ENCODE results near the gene RYK.

DNA sequence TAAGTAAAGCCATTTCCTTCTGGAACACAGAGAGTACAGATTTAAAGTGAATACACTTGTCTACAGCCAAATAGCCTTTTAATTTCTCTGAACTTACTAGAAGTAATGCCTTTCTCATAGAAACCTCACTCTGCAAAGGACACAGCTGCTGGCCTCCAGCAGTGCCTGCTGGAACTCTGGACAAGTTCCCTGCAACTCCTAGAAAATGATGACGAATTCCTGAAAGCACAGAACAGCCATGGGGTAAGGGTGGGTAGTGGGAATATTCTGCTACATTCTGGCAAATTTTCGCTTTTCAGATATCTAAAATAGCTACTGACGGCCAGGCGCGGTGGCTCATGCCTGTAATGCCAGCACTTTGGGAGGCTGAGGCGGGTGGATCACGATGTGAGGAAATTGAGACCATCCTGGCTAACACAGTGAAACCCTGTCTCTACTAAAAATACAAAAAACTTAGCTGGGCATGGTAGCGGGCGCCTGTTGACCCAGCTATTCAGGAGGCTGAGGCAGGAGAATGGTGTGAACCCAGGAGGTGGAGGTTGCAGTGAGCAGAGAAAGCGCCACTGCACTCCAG, 34.4 kb downstream of the RYK start:
- TF ChIP-seq CTCF (IDR thresholded peaks at IDR 0.05; ENCODE audit: low read depth, low read length) (no peak), POLR2A (IDR thresholded peaks at IDR 0.05; ENCODE audit: extremely low read depth, insufficient read length) (no peak), MYC (IDR thresholded peaks at IDR 0.05; ENCODE audit: low read depth, low read length) (no peak), MAX (IDR thresholded peaks at IDR 0.05; ENCODE audit: low read depth, low read length) (no peak)

Data from NB4 (cell line).